ENCODE data around the gene NKAIN2.

DNA sequence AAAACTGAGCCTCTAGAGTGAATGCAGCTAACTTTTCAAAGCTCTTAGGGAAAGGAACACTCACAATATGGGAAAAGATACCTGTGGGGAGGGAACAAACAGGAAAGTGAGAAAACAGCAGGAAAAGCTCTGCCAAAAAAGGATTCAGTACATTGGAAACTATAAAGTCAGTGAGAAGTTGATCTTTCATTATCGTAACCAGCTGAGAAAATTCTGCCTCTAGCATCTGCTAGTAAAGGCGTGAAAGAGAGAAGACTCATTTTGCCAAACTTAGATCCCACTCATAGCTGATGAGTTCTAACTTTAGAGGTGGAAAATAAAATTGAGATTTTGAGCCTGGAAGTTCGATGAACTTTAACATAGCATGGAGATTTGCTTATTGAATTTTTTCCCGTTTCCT lies 836.8 kb downstream of the NKAIN2 start:
- TF ChIP-seq CTCF (IDR thresholded peaks at IDR 0.05 in 4 of 5, conservative IDR thresholded peaks at IDR 0.05 in 1 of 5), result no peak
- TF ChIP-seq POLR2A (IDR thresholded peaks at IDR 0.05), result no peak
